Uterus (tissue), 2 donors: ENCODE results near the gene OMG.

Experiments
- CTCF ChIP-seq, 4 experiments: fragments of 200-600 bp in 2 of 4; fragments of 450-650 bp in 2 of 4; sonication (generic) in 2 of 4; IDR thresholded peaks; one replicate each; pipeline ENCODE4 v1.5.1; 2016 to 2019; ENCODE audit warnings: antibody characterized with exemption in 4 of 4, mild to moderate bottlenecking in 2 of 4, moderate library complexity in 1 of 4
- POLR2A ChIP-seq, 2 donors: fragments of 450-650 bp; IDR thresholded peaks; one replicate each; pipeline ENCODE4 v1.6.1; 2016; ENCODE audit warnings: antibody characterized with exemption in 2 of 2, mild to moderate bottlenecking in 1 of 2, moderate library complexity in 1 of 2

GRCh38 chr17:31281061-31281460 is 16.0 kb downstream of the OMG start:
- TF ChIP-seq CTCF (IDR thresholded peaks at IDR 0.05) (no peak), POLR2A (IDR thresholded peaks at IDR 0.05) (no peak)
